HEK293 (cell line): ENCODE data around the gene DBN1.
A peak's percentile ranks its signal among the peaks of the same experiment; 100 is the strongest.

Experiments
- PRDM1 ChIP-seq: fragments of 450-650 bp; formaldehyde crosslinking; IDR thresholded peaks from 2 replicates; pipeline ENCODE4; 2016; ENCODE audit warnings: missing biosample characterization, missing genetic modification characterization
- ZNF16 ChIP-seq: fragments of 450-650 bp; formaldehyde crosslinking; IDR thresholded peaks from 2 replicates; pipeline ENCODE4 v1.5.1; 2016; ENCODE audit warnings: low read depth, missing biosample characterization, missing genetic modification characterization
- ZNF423 ChIP-seq: fragments of 450-650 bp; formaldehyde crosslinking; IDR thresholded peaks from 2 replicates; pipeline ENCODE4 v1.5.1; 2016; ENCODE audit warnings: missing biosample characterization, missing genetic modification characterization
- ZNF433 ChIP-seq: fragments of 450-650 bp; formaldehyde crosslinking; IDR thresholded peaks from 2 replicates; pipeline ENCODE4 v1.5.1; 2016; ENCODE audit warnings: missing biosample characterization, missing genetic modification characterization, low read depth
- ZNF529 ChIP-seq: fragments of 450-650 bp; formaldehyde crosslinking; IDR thresholded peaks from 2 replicates; pipeline ENCODE4 v1.5.1; 2017; ENCODE audit warnings: missing genetic modification characterization, missing biosample characterization; ENCODE audit not compliant: insufficient replicate concordance
- TF ChIP-seq, protein P1 (sequence below): fragments of 450-650 bp; formaldehyde crosslinking; IDR thresholded peaks from 2 replicates; pipeline ENCODE4 v1.5.1; 2016; ENCODE audit warnings: missing biosample characterization, missing genetic modification characterization
- TF ChIP-seq, protein P2 (sequence below): fragments of 450-650 bp; formaldehyde crosslinking; IDR thresholded peaks from 2 replicates; pipeline ENCODE4 v1.5.1; 2016; ENCODE audit warnings: missing biosample characterization, missing genetic modification characterization

DNA sequence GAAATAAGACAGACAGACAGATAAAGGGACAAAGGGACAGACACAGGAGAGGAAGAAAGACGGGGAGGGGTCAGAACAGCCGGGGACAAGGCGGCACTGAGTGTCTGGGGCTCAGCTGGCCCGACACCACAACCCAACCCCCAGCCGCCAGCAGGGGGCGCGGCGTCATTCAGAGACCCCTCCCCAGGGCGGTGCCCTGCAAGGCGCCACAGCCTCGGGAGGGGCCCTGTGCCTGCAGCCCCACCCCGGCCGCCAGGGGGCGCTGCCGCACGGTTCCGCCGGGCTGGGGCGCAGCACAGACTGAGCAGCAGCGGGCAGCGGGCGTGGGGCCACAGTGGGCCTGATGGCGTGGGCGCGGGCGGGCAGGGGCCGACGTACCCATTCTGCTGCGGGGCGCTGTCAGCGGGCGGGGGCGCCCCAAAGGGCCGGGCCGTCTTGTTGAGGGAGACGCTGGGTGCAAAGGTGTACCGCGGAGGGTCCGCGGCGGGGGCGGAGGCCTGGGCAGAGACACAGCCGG is 18.1 kb upstream of the DBN1 start:
- TF ChIP-seq ZNF423 (tag by site-specific recombination) (no peak), ZNF16 (tag by site-specific recombination) (no peak), ZNF433 (tag by site-specific recombination) (no peak), ZNF529 (no peak), PRDM1 (tag by site-specific recombination) (no peak)
- TF ChIP-seq, protein P1, sequence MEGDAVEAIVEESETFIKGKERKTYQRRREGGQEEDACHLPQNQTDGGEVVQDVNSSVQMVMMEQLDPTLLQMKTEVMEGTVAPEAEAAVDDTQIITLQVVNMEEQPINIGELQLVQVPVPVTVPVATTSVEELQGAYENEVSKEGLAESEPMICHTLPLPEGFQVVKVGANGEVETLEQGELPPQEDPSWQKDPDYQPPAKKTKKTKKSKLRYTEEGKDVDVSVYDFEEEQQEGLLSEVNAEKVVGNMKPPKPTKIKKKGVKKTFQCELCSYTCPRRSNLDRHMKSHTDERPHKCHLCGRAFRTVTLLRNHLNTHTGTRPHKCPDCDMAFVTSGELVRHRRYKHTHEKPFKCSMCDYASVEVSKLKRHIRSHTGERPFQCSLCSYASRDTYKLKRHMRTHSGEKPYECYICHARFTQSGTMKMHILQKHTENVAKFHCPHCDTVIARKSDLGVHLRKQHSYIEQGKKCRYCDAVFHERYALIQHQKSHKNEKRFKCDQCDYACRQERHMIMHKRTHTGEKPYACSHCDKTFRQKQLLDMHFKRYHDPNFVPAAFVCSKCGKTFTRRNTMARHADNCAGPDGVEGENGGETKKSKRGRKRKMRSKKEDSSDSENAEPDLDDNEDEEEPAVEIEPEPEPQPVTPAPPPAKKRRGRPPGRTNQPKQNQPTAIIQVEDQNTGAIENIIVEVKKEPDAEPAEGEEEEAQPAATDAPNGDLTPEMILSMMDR = peak; percentile 45; the same call in 1 of the 2 replicates
- TF ChIP-seq, protein P2, sequence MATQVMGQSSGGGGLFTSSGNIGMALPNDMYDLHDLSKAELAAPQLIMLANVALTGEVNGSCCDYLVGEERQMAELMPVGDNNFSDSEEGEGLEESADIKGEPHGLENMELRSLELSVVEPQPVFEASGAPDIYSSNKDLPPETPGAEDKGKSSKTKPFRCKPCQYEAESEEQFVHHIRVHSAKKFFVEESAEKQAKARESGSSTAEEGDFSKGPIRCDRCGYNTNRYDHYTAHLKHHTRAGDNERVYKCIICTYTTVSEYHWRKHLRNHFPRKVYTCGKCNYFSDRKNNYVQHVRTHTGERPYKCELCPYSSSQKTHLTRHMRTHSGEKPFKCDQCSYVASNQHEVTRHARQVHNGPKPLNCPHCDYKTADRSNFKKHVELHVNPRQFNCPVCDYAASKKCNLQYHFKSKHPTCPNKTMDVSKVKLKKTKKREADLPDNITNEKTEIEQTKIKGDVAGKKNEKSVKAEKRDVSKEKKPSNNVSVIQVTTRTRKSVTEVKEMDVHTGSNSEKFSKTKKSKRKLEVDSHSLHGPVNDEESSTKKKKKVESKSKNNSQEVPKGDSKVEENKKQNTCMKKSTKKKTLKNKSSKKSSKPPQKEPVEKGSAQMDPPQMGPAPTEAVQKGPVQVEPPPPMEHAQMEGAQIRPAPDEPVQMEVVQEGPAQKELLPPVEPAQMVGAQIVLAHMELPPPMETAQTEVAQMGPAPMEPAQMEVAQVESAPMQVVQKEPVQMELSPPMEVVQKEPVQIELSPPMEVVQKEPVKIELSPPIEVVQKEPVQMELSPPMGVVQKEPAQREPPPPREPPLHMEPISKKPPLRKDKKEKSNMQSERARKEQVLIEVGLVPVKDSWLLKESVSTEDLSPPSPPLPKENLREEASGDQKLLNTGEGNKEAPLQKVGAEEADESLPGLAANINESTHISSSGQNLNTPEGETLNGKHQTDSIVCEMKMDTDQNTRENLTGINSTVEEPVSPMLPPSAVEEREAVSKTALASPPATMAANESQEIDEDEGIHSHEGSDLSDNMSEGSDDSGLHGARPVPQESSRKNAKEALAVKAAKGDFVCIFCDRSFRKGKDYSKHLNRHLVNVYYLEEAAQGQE (tag by site-specific recombination) = no peak
